Stimulated activated CD8-positive, alpha-beta memory T cell treated with anti-CD3 and anti-CD28 coated beads, Interleukin-7, amount 100 ng/mL, for 1 hour (primary cell): Measurements from ENCODE around the gene IRF7.

ENCODE experiments used
- DNase-seq, 2 donors: peaks; one replicate each; pipeline ENCODE4 v3.0.0-alpha.2; 2020; ENCODE audit warnings: low read depth in 2 of 2

Gene IRF7

DNA sequence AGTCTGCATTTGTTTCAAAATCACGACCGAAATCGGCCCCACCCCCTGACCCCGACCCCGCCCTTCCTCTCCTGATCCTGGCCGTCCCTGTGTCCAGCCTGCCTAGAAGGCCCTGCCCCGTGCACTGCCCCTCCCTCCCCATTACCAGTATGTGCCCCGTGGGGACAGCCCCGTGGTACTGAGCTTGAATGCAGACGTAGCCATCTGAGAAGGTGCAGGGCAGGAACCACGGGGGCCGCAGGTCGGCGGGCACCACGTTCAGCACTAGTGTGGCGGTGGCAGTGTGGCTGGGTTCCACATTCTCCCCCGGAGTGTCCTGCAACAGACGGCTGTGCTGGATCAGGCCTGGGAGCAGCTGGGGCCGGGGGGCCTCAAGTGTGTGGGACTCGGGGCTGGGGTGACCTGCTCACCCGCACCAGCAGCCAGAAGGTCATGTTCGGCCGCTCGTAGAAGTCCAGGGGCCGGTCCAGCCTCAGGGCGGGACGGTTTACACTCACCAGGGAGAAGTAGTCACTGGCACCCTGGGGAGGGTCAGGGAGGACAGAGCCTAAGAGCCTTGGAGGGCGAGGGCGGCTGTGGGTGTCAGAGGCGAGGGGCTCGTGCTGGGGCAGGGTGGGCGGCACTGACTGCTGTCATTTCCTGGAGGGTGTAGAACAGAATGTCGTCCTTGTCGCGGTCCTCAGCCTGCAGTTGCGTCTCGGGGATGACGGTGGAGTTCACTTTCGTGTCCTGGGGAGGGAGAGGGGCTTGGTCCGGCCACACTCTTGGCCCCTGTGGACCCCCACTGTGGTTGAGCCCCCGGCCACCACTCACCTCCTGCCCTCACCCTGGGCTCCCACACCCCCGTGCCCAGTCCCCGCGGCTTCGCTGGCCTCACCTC, 5.4 kb upstream of the IRF7 start:
- DNase-seq = no peak

DNA sequence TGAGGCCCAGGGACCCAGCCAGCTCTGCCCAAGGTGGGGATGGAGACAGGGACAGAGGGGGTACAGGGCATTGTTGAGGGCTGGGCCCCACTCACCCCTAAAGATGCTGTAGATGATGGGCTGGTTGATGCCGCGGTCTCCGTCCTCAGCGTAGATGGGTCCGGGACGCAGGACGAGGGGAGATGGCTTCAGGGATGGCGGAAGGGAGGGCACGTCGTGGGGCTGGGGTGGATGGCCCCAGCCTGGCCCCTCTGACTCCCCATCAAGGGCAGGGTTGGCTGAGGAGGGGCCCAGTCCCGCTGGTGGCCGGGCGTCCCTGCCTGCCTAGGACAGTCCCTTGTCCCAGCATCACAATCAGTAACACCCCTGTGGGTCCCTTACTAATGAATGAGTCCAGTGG, 4.5 kb upstream of the IRF7 start:
- DNase-seq = no peak

DNA sequence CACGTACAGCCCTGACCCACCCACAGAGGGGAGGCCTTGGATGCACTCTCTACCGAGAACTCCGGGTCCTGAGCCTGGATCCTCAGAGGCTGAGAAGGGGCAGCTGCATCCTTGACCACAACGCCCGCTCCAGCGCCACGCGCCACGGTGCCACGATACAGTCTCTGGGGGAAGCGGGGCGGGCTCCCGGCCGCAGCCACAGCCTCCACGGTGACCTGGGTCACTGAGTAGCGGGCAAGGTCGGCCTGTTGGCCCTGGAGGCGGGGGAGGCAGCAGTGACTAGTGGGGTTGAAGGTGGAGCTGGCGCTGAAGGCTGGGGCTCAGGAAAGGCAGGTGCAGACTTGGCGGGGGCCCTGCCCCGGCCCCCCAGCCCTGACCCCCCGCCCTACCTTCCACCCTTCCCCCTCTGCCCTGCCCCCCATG, 3.9 kb upstream of the IRF7 start:
- no peak for DNase-seq

DNA sequence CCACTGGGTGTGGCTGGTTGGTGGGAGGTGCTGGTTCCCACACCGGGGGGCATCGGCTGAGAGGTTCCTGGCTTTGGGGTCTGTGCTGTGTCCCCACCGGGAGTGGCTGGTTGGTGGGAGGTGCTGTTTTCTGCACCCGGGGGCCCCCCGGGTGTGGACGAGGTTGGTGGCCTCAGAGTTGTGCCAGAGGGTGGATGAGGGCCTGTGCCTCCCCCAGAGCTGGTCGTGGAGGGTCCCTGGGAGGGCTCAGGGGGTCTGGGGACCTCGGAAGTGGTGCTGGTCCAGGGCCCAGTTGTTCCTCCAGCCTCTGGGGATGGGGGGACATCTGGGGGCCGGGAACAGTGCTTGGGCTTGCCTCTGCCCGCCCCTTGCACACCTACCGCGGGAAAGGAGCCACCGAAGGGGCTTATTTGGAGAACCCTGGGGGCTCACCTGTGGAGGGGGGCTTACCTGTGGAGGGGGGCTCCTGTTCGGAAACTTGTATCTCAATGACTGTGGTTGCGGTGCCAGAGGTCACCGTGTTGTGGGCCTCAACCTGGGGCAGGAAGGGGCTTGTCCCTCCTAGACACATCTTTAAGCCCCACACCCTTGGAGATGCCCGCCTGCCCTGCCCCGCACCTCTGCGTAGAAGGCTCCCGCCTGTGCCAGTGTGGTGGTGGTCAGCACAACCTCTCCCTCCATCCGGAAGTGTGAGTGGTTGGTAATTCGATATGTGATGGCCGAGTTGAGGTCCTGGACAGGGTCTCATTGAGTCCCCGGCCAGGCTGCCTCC, 3.3 kb upstream of the IRF7 start:
- no peak for DNase-seq

DNA sequence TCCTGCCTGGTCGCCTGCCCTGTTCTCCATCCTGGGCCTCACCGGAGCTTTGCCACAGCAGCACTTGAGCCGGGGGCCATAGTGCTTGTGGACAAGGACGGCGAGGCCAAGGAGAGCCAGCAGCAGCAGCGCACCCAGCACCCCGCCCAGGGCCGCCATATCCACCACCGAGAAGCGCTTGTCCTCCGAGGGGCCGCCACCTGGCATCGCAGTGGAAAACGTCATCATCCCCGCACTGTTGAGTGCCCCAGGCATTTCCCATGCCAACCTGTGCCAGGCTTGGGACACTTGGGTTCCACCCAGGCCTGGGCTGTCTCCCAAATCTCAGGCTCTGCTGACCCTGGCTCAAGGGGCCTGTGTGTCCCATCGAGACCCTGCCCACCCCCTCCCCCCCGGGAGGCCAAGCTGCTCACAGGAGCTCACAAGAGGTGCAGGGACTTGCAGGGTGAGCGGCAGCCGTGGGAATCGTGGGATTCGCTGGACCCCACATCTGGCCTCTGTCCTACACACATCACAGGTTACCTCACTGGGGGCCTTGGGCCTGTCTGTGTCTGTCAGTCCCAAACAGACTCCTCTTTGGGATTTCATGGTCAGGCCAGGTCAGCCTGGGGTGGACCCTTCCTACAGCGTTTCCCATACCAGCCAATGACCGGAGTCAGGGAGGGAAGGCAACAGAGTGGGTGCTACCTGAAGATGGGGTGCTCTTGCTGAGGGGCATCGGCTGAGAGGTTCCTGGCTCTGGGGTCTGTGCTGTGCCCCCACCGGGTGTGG, 2.3 kb upstream of the IRF7 start:
- no peak for DNase-seq

DNA sequence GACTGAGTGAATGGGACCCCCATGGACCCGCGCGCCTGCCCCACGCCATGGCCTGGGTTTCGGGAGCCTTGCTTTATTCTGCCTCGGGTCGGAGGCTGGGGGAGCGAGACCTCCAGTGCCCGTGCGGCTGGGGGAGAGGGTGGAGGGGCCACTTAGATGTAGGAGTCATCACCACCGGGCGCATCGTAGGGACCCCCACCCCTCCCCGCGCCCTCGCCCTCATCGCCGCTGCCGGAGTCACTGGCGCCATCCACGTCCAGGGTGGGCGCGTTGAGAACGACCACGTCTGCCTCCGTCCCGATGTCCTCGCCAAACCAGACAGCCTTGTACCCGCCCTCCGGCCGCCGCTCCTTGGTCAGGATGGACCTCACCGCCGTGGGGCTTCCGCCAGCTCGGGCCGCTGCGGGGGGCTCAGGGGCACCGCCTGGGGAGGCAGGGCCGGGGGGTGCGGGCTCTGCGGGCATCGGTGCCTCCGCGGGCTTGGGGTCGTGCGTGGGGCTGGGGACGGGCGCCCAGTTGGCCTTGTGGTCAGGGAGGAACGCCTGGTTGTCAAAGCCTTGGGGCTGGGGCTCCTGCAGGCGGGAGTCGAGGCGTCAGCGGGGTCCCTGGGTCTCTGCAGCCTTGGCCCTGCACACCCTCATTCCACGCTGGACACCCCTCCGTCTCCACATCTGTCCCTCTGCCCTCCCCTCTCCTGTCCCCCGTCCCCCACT, 1.6 kb upstream of the IRF7 start:
- no peak for DNase-seq

DNA sequence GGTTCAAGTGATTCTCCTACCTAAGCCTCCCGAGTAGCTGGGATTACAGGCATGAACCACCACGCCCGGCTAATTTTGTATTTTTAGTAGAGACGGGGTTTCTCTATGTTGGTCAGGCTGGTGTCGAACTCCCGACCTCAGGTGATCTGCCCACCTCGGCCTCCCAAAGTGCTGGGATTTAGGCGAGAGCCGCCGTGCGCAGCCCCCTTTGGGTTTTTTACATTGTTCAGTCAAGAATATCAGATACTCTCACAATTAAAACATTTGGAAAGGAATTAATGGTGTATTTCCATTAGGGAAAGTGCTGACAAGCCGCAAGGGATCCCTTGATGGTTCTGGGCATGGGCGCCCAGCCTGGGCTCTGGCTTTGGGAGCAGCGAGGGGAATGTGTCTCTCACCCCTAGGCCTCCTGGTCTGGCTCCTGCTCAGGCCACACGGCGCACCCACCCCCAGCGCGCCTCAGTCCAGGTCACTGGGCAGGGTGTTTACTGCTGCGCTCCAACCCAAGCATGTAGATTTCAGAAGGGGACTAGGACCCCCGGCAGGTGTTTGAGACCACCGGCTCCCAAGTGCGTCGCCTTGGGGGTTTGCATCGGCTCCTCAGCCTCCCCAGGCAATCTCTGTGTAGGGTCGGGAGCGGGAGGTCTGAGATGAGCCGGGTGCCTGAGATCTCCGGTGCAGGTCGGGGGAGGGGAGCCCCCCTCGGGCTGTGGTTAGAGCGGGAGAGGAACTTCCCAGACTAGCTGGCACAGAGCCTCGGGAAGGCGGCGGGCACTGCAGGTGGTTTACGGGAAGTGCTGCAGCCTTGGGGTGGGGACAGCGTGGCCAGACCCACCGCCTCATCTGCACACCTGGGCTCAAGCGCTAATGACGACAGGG, 809 bp upstream of the IRF7 start:
- no peak for DNase-seq

DNA sequence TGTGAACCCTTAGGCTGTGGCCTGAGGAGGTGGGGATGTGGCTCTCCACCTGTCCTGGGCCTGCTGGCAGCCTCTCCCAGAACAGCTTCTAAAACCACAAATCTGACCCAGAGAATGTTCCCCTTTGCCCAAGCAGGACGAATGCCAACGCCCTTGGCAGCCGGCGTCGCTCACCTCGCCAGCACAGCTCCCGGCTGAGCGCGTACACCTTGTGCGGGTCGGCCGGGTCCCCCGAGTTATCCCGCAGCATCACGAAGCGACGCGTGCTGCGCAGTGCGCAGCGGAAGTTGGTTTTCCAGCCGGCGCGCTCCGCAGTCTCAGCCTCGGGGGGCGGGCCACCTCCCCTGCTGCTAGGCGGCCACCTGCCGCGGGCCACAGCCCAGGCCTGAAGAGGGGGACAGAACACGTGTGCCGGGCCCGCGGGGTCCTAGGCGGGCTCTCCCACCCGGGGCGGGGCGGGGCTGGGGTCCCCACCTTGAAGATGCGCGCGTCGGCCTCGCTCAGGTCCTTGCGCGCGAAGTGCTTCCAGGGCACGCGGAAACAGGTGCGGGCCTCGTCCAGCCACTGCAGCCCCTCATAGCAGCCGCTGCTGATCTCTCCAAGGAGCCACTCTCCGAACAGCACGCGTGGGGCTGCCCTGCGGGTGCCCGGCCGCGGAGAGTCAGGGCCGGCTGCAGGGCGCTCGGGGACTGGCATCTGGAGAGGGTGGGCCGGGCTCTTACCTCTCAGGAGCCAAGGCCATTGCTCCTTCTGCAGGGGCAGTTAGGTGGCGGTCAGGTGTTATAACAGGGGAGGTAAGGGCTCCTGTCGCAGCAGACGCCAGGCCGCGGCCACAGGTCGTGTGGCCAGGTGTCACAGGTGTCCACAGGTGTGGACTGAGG, 887 bp downstream of the IRF7 start:
- DNase-seq = no peak

DNA sequence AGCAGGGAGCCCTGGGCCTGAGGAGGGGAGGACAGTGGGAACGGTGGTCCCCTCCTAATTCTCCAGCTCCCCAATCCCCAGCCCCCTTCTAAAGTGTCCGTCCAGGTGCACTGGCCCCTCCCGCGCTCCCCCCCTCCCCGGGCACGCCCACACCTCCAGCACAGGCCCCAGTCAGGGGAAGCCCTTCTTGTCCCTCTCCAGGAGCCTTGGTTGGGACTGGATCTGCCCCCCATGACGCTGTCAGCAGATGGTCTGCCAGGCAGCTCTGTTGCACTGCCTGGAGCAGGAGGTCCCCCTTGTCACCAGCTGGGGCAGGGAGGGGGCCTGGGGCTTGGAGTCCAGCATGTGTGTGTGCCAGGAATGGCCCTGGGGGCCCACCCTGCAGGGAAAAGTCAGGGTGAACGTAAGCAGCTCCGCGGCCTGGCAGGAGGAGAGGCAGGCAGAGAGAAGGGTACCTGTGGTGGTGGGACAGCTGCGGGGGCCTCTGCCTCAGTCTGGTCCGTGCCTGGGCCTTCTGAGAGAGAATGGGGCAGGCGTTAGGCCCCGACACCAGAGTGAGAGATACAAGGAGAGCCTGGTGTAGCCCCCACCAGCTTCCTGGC, 1.6 kb downstream of the IRF7 start:
- no peak for DNase-seq

DNA sequence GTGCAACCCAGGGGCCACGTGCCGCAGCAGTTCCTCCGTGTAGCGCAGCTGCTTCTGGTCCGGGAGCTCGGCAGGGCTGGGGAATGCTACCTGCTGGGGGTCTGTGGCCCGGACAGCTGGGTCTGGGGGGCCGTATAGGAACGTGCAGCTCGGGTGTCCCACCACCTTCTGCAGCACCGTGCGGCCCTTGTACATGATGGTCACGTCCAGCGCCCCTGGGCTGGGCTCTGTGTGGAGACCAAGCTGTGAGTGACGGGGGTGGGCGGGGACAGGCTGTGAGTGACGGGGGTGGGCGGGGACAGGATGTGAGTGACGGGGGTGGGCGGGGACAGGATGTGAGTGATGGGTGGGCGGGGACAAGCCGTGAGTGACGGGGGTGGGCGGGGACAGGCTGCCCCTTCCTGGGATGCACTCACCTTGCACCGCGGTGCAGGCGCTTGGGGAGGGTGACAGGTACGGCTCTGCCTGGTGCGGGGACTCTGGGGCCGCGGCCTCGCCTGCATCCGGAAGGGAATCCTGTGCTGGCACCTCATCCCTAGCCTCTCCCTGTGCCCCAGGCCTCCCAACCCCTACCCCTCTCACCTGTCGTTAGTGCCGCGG, 2.3 kb downstream of the IRF7 start:
- DNase-seq = peak; percentile 60 to 61

DNA sequence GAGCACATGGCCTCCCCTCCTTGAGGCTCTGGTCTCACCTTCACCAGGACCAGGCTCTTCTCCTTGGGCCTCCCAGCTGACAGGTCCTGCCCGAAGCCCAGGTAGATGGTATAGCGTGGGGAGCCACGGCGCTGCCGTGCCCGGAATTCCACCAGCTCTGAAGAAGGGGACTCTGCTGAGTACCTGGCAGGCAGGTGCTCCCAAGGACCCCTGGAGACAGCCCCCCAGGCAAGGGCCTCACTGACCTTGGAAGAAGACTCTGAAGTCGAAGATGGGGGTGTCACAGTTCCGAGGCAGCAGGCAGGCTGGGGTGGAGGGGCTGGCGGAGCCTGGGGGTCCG, 2.8 kb downstream of the IRF7 start:
- DNase-seq = no peak

DNA sequence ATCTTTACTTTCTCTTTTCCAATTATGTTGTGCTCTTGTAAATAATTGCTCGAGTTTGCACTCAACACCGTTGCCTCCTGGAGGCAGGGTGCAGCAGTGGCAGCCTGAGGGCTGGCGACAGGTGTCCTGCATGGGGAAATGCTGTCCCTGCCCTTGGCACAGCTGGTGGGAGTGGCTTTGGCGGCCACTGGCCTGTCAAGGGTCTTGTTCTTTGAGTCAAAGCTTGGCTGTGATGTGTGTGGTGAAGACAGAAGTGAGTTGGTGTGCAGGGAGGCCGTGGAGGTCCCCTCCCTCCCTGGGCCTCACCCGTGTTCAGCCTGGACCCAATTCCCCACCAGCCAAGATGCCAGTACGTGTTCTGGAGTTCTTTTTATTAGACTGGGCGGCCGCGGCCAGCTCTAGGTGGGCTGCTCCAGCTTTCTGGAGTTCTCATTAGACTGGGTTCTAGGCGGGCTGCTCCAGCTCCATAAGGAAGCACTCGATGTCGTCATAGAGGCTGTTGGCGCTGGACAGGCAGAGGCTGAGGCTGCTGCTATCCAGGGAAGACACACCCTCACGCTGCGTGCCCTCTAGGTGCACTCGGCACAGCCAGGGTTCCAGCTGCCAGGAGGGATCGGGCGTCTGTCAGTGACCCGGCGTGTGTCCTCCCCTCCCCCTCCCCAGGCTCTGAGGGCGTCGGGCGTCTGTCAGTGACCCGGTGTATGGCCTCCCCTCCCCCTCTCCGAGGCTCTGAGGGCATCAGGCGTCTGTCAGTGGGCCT, 3.4 kb downstream of the IRF7 start:
- no peak for DNase-seq

DNA sequence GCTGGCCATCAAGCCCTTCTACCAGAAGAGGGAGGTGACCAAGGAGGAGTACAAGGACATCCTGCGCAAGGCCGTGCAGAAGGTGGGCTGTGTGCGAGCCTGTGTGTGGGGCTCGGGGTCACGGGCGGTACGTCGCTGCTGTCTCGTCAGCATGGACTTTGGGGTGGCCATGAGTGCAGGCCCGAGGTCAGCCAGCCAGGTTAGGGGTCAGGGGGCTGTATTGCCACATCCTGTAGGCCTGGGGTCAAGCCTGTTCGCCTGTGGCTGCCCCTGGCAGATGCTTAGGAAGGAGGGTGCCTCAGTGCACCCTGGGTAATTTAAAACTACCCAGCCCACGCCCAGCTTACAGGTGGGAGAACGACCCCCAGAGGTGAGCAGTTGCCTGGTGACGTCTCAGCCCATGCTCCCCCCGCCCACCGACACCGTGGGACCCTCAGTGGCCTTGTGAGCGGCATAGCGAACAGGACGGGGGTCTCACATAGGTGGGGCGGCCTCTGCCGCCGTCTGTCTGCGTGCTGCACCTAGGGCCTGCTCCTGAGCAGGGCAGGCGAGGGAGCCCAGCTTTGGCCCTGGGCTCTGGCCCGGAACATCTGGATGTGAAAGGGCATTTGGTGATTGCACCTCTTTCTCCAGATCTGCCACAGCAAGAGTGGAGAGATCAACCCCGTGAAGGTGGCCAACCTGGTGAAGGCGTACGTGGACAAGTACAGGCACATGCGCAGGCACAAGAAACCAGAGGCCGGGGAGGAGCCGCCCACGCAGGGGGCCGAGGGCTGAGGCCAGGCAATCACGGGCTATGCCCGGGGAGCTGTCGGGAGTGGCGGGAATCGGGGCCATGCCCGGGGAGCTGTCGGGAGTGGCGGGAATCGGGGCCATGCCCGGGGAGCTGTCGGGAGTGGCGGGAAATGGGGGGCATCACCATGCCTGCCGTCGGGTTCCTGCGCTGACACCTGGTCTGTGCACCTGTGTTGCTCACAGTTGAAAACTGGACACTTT, 4.5 kb downstream of the IRF7 start:
- DNase-seq = no peak

DNA sequence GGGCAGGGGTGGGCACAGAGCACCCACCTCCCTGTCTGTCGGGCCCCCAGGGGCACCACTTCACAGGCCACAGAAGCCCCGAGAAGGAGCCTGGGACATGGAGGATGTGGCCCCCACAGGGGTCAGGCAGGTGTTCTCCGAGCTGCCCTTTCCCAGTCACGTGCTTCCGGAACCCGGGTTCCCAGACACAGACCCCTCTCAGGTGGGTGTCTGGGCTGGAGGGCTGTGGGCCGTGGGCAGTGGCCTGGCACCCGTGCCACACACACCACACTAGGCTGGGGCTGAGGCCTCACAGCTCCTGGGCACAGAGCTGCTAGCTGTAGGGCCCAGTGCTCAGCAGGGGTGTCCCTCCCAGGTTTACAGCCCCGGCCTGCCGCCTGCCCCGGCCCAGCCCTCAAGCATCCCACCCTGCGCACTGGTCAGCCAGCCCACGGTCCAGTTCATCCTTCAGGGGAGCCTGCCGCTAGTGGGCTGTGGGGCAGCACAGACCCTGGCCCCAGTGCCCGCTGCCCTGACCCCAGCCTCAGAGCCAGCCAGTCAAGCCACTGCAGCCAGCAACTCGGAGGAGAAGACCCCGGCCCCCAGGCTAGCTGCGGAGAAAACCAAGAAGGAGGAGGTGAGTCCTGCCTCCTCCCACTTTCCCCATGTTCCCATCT, 5.5 kb downstream of the IRF7 start:
- DNase-seq = no peak

DNA sequence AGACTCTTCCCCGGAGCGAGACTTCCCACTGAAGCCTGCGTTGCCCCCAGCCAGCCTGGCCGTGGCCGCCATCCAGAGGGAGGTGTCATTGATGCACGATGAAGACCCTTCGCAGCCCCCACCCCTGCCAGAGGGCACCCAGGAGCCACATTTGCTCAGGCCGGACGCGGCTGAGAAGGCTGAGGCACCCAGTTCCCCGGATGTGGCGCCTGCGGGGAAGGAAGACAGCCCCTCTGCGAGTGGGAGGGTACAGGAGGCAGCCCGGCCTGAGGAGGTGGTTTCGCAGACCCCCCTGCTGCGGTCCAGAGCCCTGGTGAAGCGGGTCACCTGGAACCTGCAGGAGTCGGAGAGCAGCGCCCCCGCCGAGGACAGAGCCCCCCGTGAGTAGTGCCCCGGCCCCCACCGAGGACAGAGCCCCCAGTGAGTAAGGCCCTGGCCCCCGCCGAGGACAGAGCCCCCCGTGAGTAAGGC, 6.4 kb downstream of the IRF7 start:
- DNase-seq = no peak

DNA sequence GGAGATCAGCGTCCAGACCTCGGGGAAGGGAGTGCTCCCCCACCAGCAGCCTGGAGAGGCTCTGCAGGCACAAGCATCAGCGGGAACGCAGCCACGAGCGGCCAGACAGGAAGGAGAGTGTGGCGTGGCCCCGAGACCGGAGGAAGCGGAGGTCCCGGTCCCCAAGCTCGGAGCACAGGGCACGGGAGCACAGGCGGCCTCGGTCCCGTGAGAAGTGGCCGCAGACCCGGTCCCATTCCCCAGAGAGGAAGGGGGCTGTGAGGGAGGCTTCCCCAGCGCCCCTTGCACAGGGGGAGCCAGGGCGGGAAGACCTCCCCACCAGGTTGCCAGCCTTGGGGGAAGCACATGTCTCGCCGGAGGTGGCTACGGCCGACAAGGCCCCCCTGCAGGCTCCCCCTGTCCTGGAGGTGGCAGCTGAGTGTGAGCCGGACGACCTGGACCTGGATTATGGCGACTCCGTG, 6.9 kb downstream of the IRF7 start:
- DNase-seq = no peak
